Measurements from ENCODE around the gene APOB. TPM values are rescaled to one million over a fixed set of nuclear protein-coding genes. Genes with fewer than 3 reads are reported as not detected.

APOB gene
- total and polyA plus RNA-seq, 2 of the 13 experiments (the other 11 are each of a cell fraction or from before 2014, with no cell fraction given): 1,569 to 2,515 TPM

- 0 out of 2 replicates have a peak, but pooled peaks have one; percentile 32 for TF ChIP-seq CREM (IDR thresholded peaks at IDR 0.05)
- TF ChIP-seq CREM (CRISPR knock-in tag; IDR thresholded peaks at IDR 0.05): no peak
- no peak for TF ChIP-seq STAG1 (CRISPR knock-in tag; IDR thresholded peaks at IDR 0.05)
- TF ChIP-seq ZNF207 (IDR thresholded peaks at IDR 0.05; ENCODE audit: borderline replicate concordance): no peak
- TF ChIP-seq ZNF225 (CRISPR knock-in tag; IDR thresholded peaks at IDR 0.05): no peak; the same call in 1 of the 2 replicates
- TF ChIP-seq, protein P1, sequence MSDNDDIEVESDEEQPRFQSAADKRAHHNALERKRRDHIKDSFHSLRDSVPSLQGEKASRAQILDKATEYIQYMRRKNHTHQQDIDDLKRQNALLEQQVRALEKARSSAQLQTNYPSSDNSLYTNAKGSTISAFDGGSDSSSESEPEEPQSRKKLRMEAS (IDR thresholded peaks at IDR 0.05): peak; percentile 90
- peak; percentile 36; the same call in 1 of the 2 replicates for TF ChIP-seq SPEN (CRISPR knock-in tag; IDR thresholded peaks at IDR 0.05; ENCODE audit: low read depth)
- TF ChIP-seq SYNCRIP (IDR thresholded peaks at IDR 0.05; ENCODE audit: insufficient read depth, low read depth, low read length): no peak
- no peak for TF ChIP-seq ZSCAN5A (CRISPR knock-in tag; IDR thresholded peaks at IDR 0.05; ENCODE audit: borderline replicate concordance)
- TF ChIP-seq ZNF644 (CRISPR knock-in tag; IDR thresholded peaks at IDR 0.05; ENCODE audit: low read depth): 0 out of 2 replicates have a peak, but pooled peaks have one; percentile 30
- 0 out of 2 replicates have a peak, but pooled peaks have one; percentile 24 for TF ChIP-seq RAD21 (CRISPR knock-in tag; IDR thresholded peaks at IDR 0.05)
- TF ChIP-seq MED8 (CRISPR knock-in tag; IDR thresholded peaks at IDR 0.05; ENCODE audit: insufficient replicate concordance): no peak
- 0 out of 2 replicates have a peak, but pooled peaks have one; percentile 30 for TF ChIP-seq NR0B2 (CRISPR knock-in tag; IDR thresholded peaks at IDR 0.05)
- TF ChIP-seq, protein P2, sequence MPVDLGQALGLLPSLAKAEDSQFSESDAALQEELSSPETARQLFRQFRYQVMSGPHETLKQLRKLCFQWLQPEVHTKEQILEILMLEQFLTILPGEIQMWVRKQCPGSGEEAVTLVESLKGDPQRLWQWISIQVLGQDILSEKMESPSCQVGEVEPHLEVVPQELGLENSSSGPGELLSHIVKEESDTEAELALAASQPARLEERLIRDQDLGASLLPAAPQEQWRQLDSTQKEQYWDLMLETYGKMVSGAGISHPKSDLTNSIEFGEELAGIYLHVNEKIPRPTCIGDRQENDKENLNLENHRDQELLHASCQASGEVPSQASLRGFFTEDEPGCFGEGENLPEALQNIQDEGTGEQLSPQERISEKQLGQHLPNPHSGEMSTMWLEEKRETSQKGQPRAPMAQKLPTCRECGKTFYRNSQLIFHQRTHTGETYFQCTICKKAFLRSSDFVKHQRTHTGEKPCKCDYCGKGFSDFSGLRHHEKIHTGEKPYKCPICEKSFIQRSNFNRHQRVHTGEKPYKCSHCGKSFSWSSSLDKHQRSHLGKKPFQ (CRISPR knock-in tag; IDR thresholded peaks at IDR 0.05; ENCODE audit: insufficient replicate concordance): no peak
- no peak for TF ChIP-seq EHMT2 (IDR thresholded peaks at IDR 0.05; ENCODE audit: borderline replicate concordance, low read depth, low read length)
- TF ChIP-seq, protein P3, sequence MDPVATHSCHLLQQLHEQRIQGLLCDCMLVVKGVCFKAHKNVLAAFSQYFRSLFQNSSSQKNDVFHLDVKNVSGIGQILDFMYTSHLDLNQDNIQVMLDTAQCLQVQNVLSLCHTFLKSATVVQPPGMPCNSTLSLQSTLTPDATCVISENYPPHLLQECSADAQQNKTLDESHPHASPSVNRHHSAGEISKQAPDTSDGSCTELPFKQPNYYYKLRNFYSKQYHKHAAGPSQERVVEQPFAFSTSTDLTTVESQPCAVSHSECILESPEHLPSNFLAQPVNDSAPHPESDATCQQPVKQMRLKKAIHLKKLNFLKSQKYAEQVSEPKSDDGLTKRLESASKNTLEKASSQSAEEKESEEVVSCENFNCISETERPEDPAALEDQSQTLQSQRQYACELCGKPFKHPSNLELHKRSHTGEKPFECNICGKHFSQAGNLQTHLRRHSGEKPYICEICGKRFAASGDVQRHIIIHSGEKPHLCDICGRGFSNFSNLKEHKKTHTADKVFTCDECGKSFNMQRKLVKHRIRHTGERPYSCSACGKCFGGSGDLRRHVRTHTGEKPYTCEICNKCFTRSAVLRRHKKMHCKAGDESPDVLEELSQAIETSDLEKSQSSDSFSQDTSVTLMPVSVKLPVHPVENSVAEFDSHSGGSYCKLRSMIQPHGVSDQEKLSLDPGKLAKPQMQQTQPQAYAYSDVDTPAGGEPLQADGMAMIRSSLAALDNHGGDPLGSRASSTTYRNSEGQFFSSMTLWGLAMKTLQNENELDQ (CRISPR knock-in tag; IDR thresholded peaks at IDR 0.05; ENCODE audit: borderline replicate concordance): no peak
- TF ChIP-seq ZNF772 (CRISPR knock-in tag; IDR thresholded peaks at IDR 0.05): 0 out of 2 replicates have a peak, but pooled peaks have one; percentile 28
- TF ChIP-seq ZNF878 (CRISPR knock-in tag; IDR thresholded peaks at IDR 0.05): no peak
- no peak for TF ChIP-seq PHF8 (CRISPR knock-in tag; IDR thresholded peaks at IDR 0.05)
- no peak for TF ChIP-seq ASH2L (IDR thresholded peaks at IDR 0.05; ENCODE audit: insufficient read length, low read depth, low read length)
- no peak for TF ChIP-seq NRL (CRISPR knock-in tag; IDR thresholded peaks at IDR 0.05; ENCODE audit: borderline replicate concordance)
- TF ChIP-seq ZNF530 (CRISPR knock-in tag; IDR thresholded peaks at IDR 0.05; ENCODE audit: low read depth): no peak
- TF ChIP-seq ELF4 (CRISPR knock-in tag; IDR thresholded peaks at IDR 0.05; ENCODE audit: borderline replicate concordance): no peak
Observed at GRCh38 chr2:21047141-21048009, 3.5 kb upstream of the APOB start (continued).

Data from HepG2 (cell line).